Measurements from ENCODE around the gene FUT4. TPM values are rescaled to one million over a fixed set of nuclear protein-coding genes. Genes with fewer than 3 reads are reported as not detected.

The FUT4 gene
- total RNA-seq, 2 experiments from 2014 or later = 3.6 to 3.9 TPM

- intact Hi-C loops (cut with micrococcal nuclease) = no loop called here
- Mint-ChIP-seq H3K36me3 (peaks cover under 1% of the 10 kb centered on the region), H3K4me1 (ENCODE audit: low read depth) (no peaks in the 10 kb centered on the region), H3K27ac (no peak overlapping the region), H3K4me3 (no peak overlapping the region), H3K9me3 (no peaks in the 10 kb centered on the region), H3K27me3 (no peaks in the 10 kb centered on the region)
- no peak for DNase-seq
- ChIA-PET POLR2A (no interaction called here), CTCF (no interaction called here)
Measured at GRCh38 chr11:94595076-94595475, 51.4 kb downstream of the FUT4 start.

GRCh38 chr11:94597896-94598295 lies 54.2 kb downstream of the FUT4 start:
- Mint-ChIP-seq H3K4me3 (no peak overlapping the region), H3K4me1 (ENCODE audit: low read depth) (no peaks in the 10 kb centered on the region), H3K27ac (no peak overlapping the region), H3K9me3 (peaks cover 3% of the 10 kb centered on the region), H3K36me3 (peaks cover 5% of the 10 kb centered on the region), H3K27me3 (no peaks in the 10 kb centered on the region)
- no peak for DNase-seq
- POLR2A ChIA-PET = no interaction called here
- CTCF ChIA-PET = interaction anchor here (0.7 kb wide), 1 partner anchor 82 kb away, joined by 3 read pairs; no protein-coding TSS in a partner anchor
- intact Hi-C loops (cut with micrococcal nuclease) = no loop called here

Other genes with a start within 250 kb of the FUT4 start
- gene IZUMO1R, start 239.3 kb upstream of the FUT4 start, total RNA-seq = not detected
- gene GPR83, start 142.5 kb upstream of the FUT4 start, total RNA-seq = not detected
- 10 to 100 TPM; 43.4 to 47.6 TPM for gene MRE11, start 50.1 kb upstream of the FUT4 start, total RNA-seq
- 10 to 100 TPM; 18.6 to 19.2 TPM for gene ANKRD49, start 49.9 kb upstream of the FUT4 start, total RNA-seq
- not detected for gene C11orf97, start 31.5 kb upstream of the FUT4 start, total RNA-seq
- gene PIWIL4, start 23.4 kb downstream of the FUT4 start, total RNA-seq = under 1 TPM; 0.29 to 0.90 TPM
- under 1 TPM; 0.24 to 0.31 TPM for gene AMOTL1, start 224.4 kb downstream of the FUT4 start, total RNA-seq

Measured in activated CD4-positive, alpha-beta memory T cell treated with anti-CD3 and anti-CD28 coated beads for 36 hours (primary cell).